Iris pigment epithelial cell (primary cell): ENCODE results near the gene NPAS3.
A peak's percentile ranks its signal among the peaks of the same experiment; 100 is the strongest.

ENCODE experiments used
- DNase-seq: peaks from one replicate; pipeline ENCODE4 v3.0.0-alpha.2; 2011; ENCODE audit warnings: low read depth

Gene NPAS3

DNA sequence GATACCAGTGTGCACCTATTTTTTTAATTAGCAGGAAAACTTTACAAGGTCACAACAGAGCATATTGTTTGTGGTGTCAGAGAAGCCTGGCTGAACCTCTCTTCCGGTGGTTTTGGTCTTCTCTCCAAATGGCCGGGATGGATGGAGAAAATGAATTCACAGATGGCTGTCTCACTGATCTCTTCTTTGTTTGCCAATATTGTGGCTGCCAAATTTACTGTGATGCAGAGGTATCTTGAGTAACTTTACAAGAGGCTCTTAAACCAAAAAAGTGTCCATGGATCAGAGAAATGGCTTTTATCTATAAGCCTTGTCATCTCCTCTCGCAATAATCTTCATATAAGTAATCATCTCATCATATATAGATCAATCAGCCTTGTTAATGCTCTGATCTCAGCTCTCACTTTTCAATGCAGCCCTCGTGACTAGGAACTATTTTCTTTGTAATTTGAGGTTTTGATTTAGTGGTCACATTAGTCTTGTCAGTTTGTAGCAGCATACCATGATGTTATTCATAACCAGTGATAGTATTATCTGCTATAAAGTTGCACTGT, 704.1 kb downstream of the NPAS3 start:
- no peak for DNase-seq

DNA sequence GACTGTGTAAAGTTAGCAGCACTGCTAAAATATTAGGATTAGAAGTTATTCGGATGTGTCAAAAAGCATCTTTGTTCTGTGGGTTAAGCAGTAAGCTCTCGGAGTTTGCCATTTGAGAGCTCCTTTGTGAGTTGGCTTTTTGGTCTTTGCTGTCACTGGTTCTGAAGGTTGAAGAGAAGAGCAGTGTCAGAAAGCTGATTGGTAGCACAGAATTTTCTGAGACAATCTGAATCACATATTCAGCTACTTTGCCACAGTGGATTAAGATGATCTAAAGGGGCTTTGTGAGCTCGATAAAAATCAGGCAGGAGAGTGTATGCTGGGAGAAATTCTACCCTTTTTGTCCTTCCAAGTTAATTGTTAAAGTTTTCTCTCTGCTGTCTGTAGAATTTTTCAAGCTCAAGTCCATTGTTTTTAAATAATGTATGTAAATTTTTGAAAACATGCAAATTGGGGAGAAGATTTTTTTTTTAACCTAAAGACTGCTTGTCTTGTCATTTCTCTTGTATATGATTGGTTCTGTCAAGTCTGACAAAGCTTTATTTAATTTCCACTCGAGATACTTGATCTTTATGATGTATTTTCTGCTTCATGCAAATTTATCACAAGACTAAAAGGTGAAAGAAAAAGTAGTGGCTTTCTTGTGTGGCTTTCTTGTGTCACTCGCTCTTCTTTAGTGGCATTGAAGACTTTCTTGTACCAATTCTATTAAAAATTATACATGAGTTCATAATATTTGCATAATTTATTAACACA, 704.9 kb downstream of the NPAS3 start:
- DNase-seq, result no peak

DNA sequence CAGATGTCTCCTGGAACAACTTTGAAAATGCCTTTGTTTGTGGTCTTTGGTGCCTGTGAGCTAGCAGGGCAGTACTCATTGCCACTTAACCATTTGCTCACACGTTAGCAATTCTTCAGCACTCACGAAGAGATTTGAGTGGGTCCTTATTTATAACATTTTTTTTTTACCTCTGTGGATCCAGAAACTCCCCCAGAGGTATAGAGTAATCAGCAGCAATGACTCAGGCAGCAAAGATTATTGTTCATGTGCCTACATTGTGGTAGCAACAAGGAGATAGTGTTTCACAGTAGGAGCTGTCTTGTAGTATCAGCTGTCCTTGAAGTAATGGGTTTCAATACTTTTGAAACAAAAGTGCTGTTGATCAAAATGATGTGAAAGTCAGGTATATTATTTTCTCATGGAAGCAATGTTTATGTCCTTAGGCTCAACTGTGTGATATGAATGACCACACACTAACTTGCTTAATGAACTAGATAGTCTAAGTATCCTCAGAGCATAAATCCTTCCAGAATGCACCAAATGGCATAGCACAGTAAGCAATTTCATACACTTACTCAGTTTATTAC, 708.1 kb downstream of the NPAS3 start:
- DNase-seq, result peak; percentile 91

DNA sequence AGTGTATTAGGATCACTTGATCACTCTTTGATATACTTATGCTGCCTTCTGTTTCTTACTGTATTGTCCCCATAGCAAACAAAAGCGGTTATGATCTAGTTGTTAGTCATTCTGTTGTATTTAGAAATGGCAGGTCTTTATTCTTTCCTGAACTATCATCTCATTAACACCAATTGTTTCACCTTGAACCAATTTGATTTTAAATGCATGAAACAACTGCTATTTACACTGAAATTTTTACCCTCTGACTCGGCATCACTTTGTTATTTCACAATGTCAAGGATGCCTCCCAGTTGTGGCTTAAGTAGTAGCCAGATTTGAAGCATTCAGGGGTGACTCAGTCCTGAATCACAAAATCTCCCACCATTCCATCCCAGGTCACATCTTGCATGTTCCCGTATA, 708.7 kb downstream of the NPAS3 start:
- peak; percentile 99 for DNase-seq

DNA sequence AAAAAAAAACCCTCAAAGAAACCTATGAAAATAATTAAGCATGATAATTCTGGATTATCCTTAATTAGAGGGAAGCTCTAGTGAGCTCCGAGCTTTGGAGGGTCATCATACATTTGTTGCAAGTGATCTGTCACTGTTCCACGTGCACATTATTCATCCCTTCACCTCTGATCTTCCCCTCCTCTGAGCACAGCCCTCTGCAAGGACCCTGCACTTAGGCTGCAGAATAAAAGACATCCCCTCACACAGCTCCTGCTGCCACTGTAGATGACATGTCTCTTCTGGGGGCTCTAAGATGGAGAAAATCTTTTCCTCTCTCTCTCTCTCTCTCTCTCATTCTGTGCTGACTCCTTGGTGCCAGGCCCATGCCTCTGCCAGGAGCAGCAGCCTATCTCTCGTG, 711.8 kb downstream of the NPAS3 start:
- DNase-seq, result no peak

DNA sequence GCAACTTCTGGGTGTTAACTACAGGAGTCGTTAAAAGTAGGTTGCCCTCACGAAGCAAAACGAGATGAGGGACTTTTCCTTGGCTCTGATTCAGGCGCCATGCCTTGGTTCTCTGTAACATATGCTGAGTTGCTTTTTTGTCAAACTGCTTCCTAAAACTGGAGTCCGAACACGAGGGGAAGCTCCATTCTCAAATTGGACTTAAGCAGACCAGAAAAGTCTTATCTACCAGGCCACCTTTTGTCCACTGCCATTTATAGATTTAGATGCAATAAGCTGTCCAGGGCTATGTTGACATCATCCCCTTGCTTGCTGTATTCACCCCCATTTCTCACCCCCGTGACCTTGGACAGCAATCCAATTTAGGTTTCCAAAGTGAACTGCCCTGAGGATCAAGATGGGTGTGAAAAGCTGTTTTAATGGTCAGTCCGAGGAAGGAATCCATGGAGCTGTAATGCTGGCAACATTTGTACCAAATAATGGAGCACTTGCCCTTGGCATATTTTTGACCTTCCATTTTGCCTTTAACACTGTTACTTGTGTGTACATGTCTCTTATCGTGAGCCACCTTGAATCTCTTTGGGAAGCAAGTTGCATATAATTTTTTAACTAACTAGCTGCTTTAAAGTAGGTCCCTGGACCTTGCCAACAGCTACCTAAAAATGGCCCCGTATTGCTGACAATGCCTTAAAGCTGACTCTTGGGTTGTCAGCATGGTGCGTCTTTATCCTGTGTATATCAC, 714.1 kb downstream of the NPAS3 start:
- no peak for DNase-seq

DNA sequence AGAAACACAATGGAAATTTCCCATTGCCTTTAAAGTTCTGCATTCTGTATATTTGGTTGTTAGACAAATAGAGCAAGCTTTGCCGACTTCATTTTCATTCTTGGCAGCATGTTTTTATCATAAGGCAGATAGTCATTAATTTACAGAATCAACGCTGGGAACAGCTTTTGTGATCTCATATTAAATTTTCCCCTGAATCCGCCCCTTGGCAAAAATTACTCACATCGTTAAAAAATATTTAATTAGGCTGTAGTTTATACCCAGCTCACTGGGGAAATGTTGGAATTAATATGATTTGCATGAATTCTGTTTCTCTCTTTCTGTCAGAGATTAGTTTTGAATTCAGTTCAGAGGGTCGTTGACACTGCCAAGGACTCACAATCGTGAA, 714.6 kb downstream of the NPAS3 start:
- DNase-seq, result no peak

DNA sequence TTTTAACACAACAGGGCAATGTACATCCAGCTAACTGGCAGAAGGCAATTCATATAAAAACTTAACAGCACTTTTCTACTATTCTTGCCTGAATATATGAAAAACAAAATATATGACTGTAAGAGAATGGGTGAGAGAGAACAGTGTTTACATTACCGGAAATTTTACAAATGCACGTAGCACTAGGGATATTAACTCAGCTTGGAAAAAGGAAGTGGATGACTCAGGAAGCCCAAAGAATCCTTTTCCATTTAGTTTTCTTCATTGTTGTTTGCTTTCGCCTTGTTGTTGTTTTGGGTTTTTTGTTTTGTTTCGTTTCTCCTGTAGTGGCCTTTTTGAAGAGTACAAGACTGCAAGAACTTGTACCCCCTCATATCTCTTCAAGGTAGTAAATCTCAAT, 716.7 kb downstream of the NPAS3 start:
- DNase-seq, result peak; percentile 43

DNA sequence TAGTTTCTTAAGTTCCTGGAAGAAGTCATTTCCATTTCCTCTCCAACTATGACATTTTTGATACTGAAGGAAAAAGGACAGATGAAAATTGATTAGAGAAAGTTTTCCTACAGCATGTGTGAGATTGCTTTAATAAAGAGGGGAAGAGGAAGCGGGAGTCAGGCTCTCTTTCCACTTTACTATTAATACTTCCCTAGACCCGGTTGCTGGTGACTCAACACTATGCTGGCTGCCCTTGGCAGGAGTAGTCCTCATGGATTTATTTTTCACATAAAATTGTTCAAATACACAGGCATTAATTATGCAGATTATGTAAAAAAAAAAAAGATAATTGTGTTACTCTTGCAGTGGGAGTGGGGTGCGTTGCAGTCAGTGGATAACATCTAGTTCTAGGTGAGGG, 718.8 kb downstream of the NPAS3 start:
- DNase-seq, result peak; percentile 58

DNA sequence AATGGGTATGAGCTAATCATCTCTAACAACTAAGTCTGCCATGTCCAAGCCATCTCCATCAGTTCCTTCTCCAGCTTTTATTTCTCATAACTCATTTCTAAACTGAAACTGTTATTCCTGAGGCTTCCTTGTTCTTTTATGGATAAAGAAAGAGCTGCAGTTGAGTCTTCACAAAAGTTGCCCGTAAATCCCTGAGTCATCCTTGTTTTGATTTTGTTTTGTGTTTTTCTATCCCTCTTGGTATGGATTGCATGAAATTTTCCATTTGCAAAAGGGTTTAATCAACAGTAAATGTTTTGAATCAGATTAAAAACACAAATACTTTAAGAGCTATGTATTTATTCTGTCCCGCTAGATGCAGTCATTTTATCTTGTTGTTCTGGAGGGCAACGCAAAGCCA, 721.6 kb downstream of the NPAS3 start:
- no peak for DNase-seq

DNA sequence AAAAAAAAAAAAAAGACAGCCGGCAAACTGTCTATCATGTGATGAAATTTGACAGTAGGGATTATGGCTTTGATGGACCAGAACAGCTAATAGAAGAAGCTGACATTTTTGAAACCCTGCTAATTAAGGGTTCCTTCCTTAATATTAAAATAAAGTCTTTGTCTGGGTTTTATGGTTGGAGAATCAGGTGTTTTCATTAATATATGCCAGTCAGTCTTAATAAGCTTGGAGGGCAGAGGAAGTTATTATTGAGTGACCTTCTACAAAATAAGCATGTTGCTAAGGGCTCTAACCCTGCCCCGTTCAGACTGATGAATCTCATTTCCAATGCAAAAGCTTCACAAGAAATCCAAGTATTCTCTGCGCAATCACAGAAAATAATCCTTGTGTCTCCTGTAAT, 722.4 kb downstream of the NPAS3 start:
- no peak for DNase-seq

DNA sequence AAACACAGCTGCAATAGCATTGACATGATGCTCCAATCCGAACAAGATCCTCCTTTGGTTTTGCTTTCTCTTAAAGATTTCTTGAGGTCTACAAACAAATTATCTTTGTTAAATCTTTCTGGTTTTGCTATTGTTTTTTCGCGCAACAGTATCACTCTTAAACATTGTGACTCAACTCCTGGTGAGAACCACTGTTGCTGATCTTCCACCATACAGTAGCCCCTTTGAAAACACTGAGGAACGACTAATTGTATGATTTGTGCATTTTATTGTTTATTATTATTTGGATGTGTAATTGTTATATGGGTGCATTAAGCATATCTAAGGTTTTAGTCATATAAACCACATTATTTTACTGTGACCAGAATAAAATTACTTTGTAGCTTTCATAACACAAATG, 729.4 kb downstream of the NPAS3 start:
- peak; percentile 49 for DNase-seq

DNA sequence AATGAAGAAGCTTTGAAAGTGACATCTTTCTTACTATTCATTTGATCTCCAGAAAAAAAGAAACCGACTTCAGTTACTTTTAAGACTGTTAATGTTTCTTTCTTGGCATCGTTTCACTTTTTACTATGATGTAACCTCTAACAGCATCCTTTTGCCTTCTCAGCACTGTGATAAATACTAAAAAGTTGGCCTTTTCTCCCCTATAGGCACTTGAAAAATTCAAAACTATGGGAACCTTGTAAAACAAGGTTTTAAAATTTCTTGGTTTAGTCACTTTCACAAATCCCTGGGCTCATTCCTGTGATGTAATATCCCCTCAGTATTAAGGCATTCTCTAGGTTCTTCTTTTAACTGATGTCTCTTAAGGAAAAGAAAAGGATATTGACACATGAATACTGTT, 730.4 kb downstream of the NPAS3 start:
- peak; percentile 61 for DNase-seq

DNA sequence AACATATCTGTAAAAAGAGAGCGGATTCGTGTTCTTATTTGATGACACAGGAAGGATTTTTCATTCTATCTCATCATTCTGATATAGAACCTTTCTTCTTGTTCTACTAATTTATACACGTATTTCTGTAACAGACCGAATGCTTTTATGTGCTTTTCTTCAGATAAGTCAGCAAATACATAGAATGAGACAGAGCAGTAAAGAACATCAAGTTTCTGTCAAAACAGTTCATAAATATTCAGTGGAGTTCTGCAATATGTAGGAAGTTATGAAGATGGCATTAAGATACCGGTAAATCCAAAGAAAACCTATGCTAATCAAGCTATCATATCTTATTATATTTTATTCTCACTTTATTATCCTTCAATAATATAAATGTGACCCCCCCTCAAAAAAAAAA, 731.6 kb downstream of the NPAS3 start:
- no peak for DNase-seq

DNA sequence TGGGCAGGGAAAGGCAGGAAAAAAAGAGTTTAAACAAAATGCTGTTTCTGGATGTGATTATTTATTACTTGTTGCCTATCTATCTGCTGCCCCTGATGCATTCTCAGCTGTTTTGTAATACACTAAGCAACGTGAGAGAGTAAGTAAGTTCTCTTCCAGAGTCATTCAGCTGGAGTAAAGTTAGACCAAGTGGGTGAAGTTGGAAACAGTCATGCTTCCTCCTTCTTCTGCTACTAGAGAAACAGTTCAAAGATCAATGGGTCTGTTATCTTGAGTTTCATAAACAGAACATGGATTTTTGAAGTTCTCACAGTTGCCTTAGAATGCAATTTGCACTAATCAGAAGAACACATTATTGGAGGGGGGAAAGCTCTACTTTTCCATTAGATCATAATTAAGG, 732.9 kb downstream of the NPAS3 start:
- peak; percentile 56 for DNase-seq

DNA sequence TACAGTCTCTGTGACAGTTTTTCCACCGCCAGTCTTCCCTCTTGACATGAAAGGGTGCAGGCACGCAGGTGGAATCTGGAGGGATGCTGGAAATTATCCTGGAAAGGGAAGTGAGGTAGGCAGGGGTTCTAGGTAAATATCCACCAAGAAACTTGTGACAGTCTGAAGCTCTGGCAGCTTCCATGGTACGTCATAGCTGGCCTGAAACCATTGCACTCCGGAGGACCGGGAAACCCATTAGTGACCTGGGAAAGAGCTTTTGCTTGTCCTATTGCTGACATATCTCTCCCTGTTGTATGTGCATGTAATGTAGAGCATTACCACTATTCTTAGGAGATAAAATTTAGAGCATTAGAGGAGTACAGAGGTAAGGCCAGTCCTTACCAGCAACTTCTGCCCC, 736.2 kb downstream of the NPAS3 start:
- no peak for DNase-seq

DNA sequence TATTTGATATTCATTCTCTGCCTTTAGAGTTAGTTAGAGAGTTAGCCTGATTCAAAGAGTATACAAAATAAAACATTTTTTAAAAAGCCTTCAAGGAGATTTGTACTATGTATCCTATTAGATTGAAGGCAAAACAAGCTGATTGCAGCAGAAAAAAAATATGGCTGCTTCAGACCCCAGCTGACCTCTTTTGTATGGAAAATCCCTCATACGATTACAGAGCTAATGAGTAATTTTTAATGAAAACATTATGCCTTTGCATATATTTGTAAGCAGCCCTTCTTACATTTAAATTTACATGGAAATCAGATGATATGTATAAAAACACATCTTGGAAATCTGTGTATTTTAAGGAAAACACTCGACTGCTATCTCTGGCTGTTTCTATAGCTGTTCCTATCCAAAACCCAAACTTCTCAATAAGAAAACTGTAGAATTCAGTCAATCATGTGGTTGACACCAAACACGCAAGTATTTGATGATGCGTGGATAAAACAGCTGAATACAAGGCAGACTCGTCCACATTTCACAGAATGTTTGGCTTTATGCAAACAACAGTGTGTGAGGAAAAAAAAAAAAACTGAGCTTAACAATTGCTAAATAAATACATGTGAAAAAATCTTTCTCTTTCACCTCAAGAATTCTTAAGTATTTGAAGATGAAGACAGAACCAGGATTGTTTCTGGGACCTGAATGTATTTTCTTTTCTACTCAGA, 736.9 kb downstream of the NPAS3 start:
- DNase-seq, result peak; percentile 29

DNA sequence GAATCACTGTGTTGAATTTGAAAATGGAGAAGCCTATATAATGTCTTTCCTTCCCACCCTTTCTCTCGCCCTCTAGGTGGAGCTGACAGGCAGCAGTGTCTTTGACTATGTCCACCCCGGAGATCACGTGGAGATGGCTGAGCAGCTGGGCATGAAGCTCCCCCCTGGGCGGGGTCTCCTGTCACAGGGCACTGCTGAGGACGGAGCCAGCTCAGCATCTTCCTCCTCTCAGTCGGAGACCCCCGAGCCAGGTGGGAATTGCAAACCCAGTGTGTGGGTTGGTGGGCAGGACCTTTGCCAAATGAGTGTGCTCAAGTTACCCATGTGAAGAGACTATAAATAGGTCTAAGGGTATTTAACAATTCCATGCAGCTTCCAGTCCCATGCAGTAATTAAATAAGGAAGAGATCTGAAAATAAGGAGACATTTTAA, 737.5 kb downstream of the NPAS3 start:
- peak; percentile 73 for DNase-seq

DNA sequence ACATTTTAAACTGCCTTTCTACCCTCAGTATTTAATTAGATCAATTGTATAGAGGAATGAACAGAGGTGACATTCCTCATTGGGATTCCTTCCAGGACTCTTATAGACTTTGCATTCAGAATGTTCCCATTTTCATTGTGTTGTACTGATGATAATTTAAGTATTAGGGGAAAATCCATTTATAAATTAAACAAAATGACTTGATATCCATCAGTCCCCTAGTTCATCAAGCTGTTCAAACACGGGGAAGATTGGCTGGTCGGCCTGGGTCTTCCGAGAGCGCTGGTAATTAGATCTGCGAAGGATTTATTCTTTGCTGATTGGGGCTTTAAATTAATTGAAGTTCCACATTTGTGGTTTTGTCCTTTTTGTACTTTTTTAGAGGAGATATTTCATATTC, 738.2 kb downstream of the NPAS3 start:
- DNase-seq, result no peak

DNA sequence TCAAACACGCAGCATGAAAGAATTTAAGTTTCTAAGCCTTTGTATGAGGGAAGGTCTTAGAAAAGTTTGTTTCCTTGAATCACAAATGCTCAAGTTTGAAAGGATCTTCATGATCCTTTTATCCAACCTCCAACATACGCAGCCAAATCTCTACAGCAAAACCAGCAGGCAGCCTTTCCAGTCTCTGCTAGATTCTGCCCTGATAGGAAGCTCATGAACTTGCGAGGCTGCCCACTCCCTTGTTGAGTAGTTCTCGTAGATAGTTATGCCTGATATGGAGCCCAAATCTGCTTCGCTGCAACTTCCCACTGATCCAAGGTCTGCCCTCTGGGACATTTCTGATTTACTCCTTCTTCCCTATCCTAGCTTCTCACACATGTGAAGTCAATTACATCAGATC, 739.3 kb downstream of the NPAS3 start:
- DNase-seq, result no peak

DNA sequence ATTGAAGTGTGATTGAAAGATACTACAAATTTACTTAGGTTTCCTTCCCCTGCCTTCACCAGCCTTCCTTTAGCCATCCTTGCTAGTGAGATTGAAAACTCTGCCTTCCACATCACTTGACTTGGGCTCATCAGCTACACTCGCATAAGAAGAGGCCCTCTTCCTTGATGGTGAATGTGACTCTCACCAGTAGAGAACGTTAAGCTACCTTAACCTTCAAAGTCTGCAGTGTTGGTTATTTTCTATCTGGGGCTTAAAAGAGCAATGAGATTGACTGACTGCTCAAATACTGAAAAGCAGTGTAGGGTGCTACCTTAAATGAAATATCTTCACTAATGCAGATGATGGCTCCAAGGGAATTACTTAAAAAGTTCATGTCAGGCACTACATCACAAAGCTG, 740.3 kb downstream of the NPAS3 start:
- no peak for DNase-seq

DNA sequence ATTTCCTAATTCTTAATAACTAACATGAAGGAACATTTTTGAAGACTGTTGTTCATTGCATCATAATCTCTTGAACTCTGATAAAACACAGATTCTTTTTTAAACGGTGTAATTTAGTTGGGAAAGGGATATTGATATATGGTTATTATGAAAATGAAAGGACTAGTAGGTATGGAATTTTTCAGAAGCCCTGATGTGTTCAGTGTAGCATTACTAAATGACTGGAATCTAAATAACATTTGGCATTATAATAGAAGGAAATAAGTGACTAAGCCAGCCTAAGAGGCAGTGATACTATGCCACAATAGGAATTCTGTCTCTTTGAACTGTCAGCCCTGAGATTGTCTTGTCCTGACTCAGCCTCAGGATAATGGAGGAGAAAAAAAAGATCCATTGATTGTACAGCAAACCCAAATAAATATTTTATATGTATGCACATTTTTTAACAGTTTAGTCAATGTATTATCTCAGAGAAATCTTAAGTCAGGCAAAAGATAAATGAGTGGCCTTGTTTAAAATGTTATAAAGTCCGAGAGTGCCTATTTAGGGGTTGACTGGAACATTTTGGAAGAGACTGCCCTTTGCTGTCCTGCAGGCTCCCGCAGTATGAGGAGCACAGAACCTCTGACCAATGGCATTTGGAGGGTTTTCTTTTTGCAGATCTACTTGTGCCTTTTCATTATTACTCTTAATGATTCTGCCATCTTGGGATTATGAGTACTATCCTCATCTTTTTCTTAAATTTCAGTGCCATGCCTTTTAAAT, 741.0 kb downstream of the NPAS3 start:
- peak; percentile 63 for DNase-seq
